K562 (cell line): ENCODE results near the gene TMEM53. TPM values are rescaled to one million over a fixed set of nuclear protein-coding genes. Genes with fewer than 3 reads are reported as not detected.
A peak's percentile ranks its signal among the peaks of the same experiment; 100 is the strongest.

Experiments
- ATAC-seq: fragments of 200-7000 bp; cut with Tn5 transposase; 3 replicates; pipeline ENCODE4 v1.9.1; 2020; ENCODE audit warnings: moderate library complexity
- BruUV-seq: library from RNA; stranded (reverse); fragments of 400-500 nt; replicated peaks from 2 replicates; lab custom pipeline; 2021; lab: Mats Ljungman, UMichigan
- CTCF ChIA-PET: fragments of 300-600 bp; formaldehyde crosslinking; extraction: SDS; loops from one replicate; lab custom pipeline; 2021; ENCODE audit warnings: low intra/inter-chr PET ratio; lab: Yijun Ruan, JAX
- POLR2A ChIA-PET: fragments of 300-600, 350-650 bp; sonication (Branson Sonifier 250); formaldehyde crosslinking; extraction: SDS; loops from one replicate; lab custom pipeline; 2021; ENCODE audit warnings: antibody characterized with exemption, inconsistent platforms; lab: Yijun Ruan, JAX
- DNase-seq, 4 experiments: peaks; one replicate each; pipeline versions ENCODE4 v3.0.0 to v3.0.0-alpha.2; 2011 to 2018; ENCODE audit warnings: low spot score in 3 of 4, mixed read lengths in 3 of 4; ENCODE audit errors: extremely low read depth in 1 of 4
- FAIRE-seq: peaks from 2 replicates; lab custom pipeline; 2011; peaks lifted over from hg19 to GRCh38; lab: Jason Lieb, UNC
- H2AFZ ChIP-seq: 2 replicates; pipeline ENCODE4 v1.6.0; 2011; ENCODE audit warnings: low read depth, low read length, control low read depth, inconsistent platforms
- H3K27ac ChIP-seq: fragments of 200-600 bp; 3 replicates; pipeline ENCODE4 v1.8.0; 2011; ENCODE audit warnings: low read depth, mild to moderate bottlenecking, control low read depth, inconsistent platforms, low read length, moderate library complexity, mixed read lengths; ENCODE audit errors: extremely low read depth
- H3K27me3 ChIP-seq, 2 experiments: fragments of 300-600 bp in 1 of 2; 2 replicates in 1 of 2; 3 replicates in 1 of 2; pipeline versions ENCODE4 v1.6.0 to v1.8.0; 2011; ENCODE audit warnings: inconsistent platforms in 2 of 2, low read length in 2 of 2, mild to moderate bottlenecking in 1 of 2, mixed read lengths in 1 of 2, moderate library complexity in 1 of 2; ENCODE audit not compliant: control insufficient read depth in 2 of 2, insufficient read depth in 2 of 2
- H3K36me3 ChIP-seq: fragments of 300-600 bp; 3 replicates; pipeline ENCODE4 v1.8.0; 2011; ENCODE audit warnings: mild to moderate bottlenecking, low read length, inconsistent platforms; ENCODE audit not compliant: control insufficient read depth, insufficient read depth
- H3K4me1 ChIP-seq, 2 experiments: fragments of 200-600 bp in 1 of 2; replicated peaks in 1 of 2; 2 replicates in 1 of 2; 3 replicates in 1 of 2; pipeline versions ENCODE4 v1.5.1 to v1.8.0; 2011; ENCODE audit warnings: inconsistent platforms in 2 of 2, low read length in 2 of 2, mild to moderate bottlenecking in 1 of 2, mixed read lengths in 1 of 2, moderate library complexity in 1 of 2; ENCODE audit not compliant: control insufficient read depth in 2 of 2, insufficient read depth in 2 of 2
- H3K4me2 ChIP-seq: 2 replicates; pipeline ENCODE4 v1.6.1; 2011; ENCODE audit warnings: low read length, control low read depth, inconsistent platforms, mixed read lengths; ENCODE audit not compliant: insufficient read depth
- H3K4me3 ChIP-seq: fragments of 200-600 bp; sonication (generic), shearing (Covaris generic); 2 replicates; pipeline ENCODE4 v1.5.1; 2016; ENCODE audit warnings: control low read depth, inconsistent platforms
- H3K79me2 ChIP-seq: fragments of 200-600 bp; 3 replicates; pipeline ENCODE4 v1.8.0; 2011; ENCODE audit warnings: low read length, inconsistent platforms; ENCODE audit not compliant: control insufficient read depth, insufficient read depth
- H3K9ac ChIP-seq, 2 experiments: 2 replicates each; pipeline versions ENCODE4 v1.6.0 to v1.6.1; 2011; ENCODE audit warnings: low read depth in 2 of 2, low read length in 2 of 2, control low read depth in 1 of 2, inconsistent platforms in 1 of 2, mild to moderate bottlenecking in 1 of 2, mixed read lengths in 1 of 2; ENCODE audit not compliant: insufficient read depth in 1 of 2
- H3K9me1 ChIP-seq: one replicate; pipeline ENCODE4 v1.6.0; 2011; ENCODE audit warnings: inconsistent platforms, mild to moderate bottlenecking, low read length, moderate library complexity; ENCODE audit not compliant: control insufficient read depth, insufficient read depth
- H3K9me3 ChIP-seq: replicated peaks from 2 replicates; pipeline ENCODE4 v1.5.1; 2011; ENCODE audit warnings: low read depth, low read length, inconsistent platforms; ENCODE audit not compliant: control insufficient read depth, insufficient read depth
- H4K20me1 ChIP-seq: replicated peaks from 2 replicates; pipeline ENCODE4 v1.6.1; 2011; ENCODE audit warnings: low read length, inconsistent platforms, mixed read lengths; ENCODE audit not compliant: control insufficient read depth, insufficient read depth
- ATF2 ChIP-seq: sonication (generic); formaldehyde crosslinking; IDR thresholded peaks from 2 replicates; pipeline ENCODE4 v1.8.1; 2022; ENCODE audit warnings: missing genetic modification reagents
- ATF7 ChIP-seq: fragments of 450-650 bp; IDR thresholded peaks from 2 replicates; pipeline ENCODE4 v1.7.1; 2014; ENCODE audit warnings: mild to moderate bottlenecking, moderate library complexity
- CTBP1 ChIP-seq: fragments of 450-650 bp; IDR thresholded peaks from 2 replicates; pipeline ENCODE4 v1.6.1; 2016; ENCODE audit warnings: borderline replicate concordance
- ELK3 ChIP-seq: fragments of 450-650 bp; formaldehyde crosslinking; IDR thresholded peaks from 2 replicates; pipeline ENCODE4 v1.4.0; 2020; ENCODE audit warnings: mild to moderate bottlenecking
- HOMEZ ChIP-seq: fragments of 250-450 bp; sonication (Bioruptor Pico); IDR thresholded peaks from 2 replicates; pipeline ENCODE4 v1.4.0; 2020; ENCODE audit warnings: mild to moderate bottlenecking, moderate library complexity
- KLF16 ChIP-seq: IDR thresholded peaks from 2 replicates; pipeline ENCODE4 v1.6.1; 2016; ENCODE audit warnings: antibody characterized with exemption
- MECOM ChIP-seq: fragments of 250-450 bp; sonication (Bioruptor Pico); IDR thresholded peaks from 2 replicates; pipeline ENCODE4 v1.8.0; 2022; ENCODE audit warnings: inconsistent platforms
- MEF2A ChIP-seq: IDR thresholded peaks from 2 replicates; pipeline ENCODE4 v1.6.1; 2011; ENCODE audit warnings: low read depth, mild to moderate bottlenecking, low read length, moderate library complexity; ENCODE audit not compliant: control insufficient read depth
- NCOR1 ChIP-seq: fragments of 450-650 bp; IDR thresholded peaks from 2 replicates; pipeline ENCODE4 v1.6.1; 2016; ENCODE audit warnings: mild to moderate bottlenecking, moderate library complexity
- TAL1 ChIP-seq: fragments of 450-650 bp; IDR thresholded peaks from 2 replicates; pipeline ENCODE4 v1.6.1; 2016; ENCODE audit warnings: mild to moderate bottlenecking
- TFAM ChIP-seq: fragments of 250-450 bp; sonication (Bioruptor Pico); conservative IDR thresholded peaks from 2 replicates; pipeline ENCODE4 v1.5.0; 2021; ENCODE audit warnings: mild to moderate bottlenecking, moderate library complexity
- TRIM28 ChIP-seq: fragments of 450-650 bp; IDR thresholded peaks from 2 replicates; pipeline ENCODE4 v1.6.1; 2017
- YBX1 ChIP-seq: fragments of 450-650 bp; IDR thresholded peaks from 2 replicates; pipeline ENCODE4 v1.7.1; 2016; ENCODE audit warnings: mild to moderate bottlenecking
- ZKSCAN8 ChIP-seq: fragments of 200-800 bp; sonication (Bioruptor generic); IDR thresholded peaks from 2 replicates; pipeline ENCODE4 v1.6.1; 2016; ENCODE audit warnings: missing genetic modification characterization, missing compliant biosample characterization
- ZNF280B ChIP-seq: fragments of 250-450 bp; sonication (Bioruptor Pico); IDR thresholded peaks from 2 replicates; pipeline ENCODE4 v1.5.1; 2021; ENCODE audit warnings: mild to moderate bottlenecking
- ZNF41 ChIP-seq: fragments of 250-450 bp; sonication (Bioruptor Pico); conservative IDR thresholded peaks from 2 replicates; pipeline ENCODE4 v1.4.0; 2020; ENCODE audit warnings: mild to moderate bottlenecking
- ZNF707 ChIP-seq: fragments of 250-450 bp; sonication (Bioruptor Pico); conservative IDR thresholded peaks from 2 replicates; pipeline ENCODE4 v1.8.0; 2022; ENCODE audit warnings: inconsistent platforms, mild to moderate bottlenecking, moderate library complexity
- ZNF75A ChIP-seq: fragments of 450-650 bp; formaldehyde crosslinking; IDR thresholded peaks from 2 replicates; pipeline ENCODE4 v1.4.0; 2020; ENCODE audit warnings: mild to moderate bottlenecking
- WGBS: fragments of 100-300 bp; shearing (Covaris generic); methylation state at CpG from one replicate; pipeline ENCODE4 v1.1.6; 2016; ENCODE audit warnings: low coverage, mixed read lengths; ENCODE audit not compliant: insufficient coverage; ENCODE audit errors: missing lambda C conversion rate; 5-methylcytosine and 5-hydroxymethylcytosine counted together
- in situ Hi-C: fragments of 300-500 bp; cut with MboI; formaldehyde crosslinking; loops from 4 replicates; pipeline ENCODE4 v1.15.0; 2018; ENCODE audit warnings: inconsistent platforms, mixed read lengths
- intact Hi-C: fragments of 100-400 bp; cut with micrococcal nuclease; formaldehyde crosslinking; loops from 2 replicates; pipeline ENCODE4 v1.14.2; 2022
- polyA plus RNA-seq, 8 experiments: library from polyadenylated mRNA; depleted of rRNA in 4 of 8; stranded (reverse) in 5 of 8; unstranded in 3 of 8; fragments of >200 nt; fragmentation: Nextera tagmentation in 2 of 8; fragmentation: Illumina TruSeq in 1 of 8; extraction: Ambion mirVana in 2 of 8; extraction: Trizol in 1 of 8; gene quantifications; 2 replicates each; pipeline versions ENCODE4 v1.2.1 to v1.2.3, GENCODE V29; 2011 to 2014; ENCODE audit warnings: inconsistent platforms in 1 of 8, missing spikeins in 1 of 8
- total RNA-seq, 7 experiments: library from RNA; depleted of rRNA in 6 of 7; stranded (reverse); fragments of >200 nt in 6 of 7; fragmentation: Illumina TruSeq in 2 of 7; extraction: Trizol in 2 of 7; gene quantifications; 2 replicates each; pipeline versions ENCODE4 v1.2.1 to v1.2.3, GENCODE V29; 2011 to 2021; ENCODE audit warnings: low replicate concordance in 1 of 7

The TMEM53 gene
- total and polyA plus RNA-seq, 9 of the 15 experiments (the other 6 are each of a cell fraction or from before 2014, with no cell fraction given) = 0.23 to 3.7 (median 2.0) TPM

GRCh38 chr1:44693900-44694299 is 19.6 kb upstream of the TMEM53 start:
- H3K4me3 ChIP-seq = no peak overlapping the region
- no peak overlapping the region for H3K4me2 ChIP-seq
- DNase-seq (no peak), ATAC-seq (peak; percentile 35; the same call in 2 of the 3 replicates), FAIRE-seq (no peak)
- no TSS peak for BruUV-seq
- no peaks in the 10 kb centered on the region; a peak in 1 of 5 replicates for H3K4me1 ChIP-seq
- no peaks in the 10 kb centered on the region for H3K36me3 ChIP-seq
- H3K27ac ChIP-seq = no peak overlapping the region
- POLR2A ChIA-PET = interaction anchor here (0.8 to 3.7 kb wide), 2 partner anchors 27 to 319 kb away, joined by 3 to 28 read pairs; no protein-coding TSS in a partner anchor
- CTCF ChIA-PET = no interaction called here
- WGBS = 15% methylated on average over 3 of the region's 3 CpGs
- H2AFZ ChIP-seq = no peak overlapping the region
- intact Hi-C loops (no loop called here), in situ Hi-C loops (no loop called here)
- no peaks in the 10 kb centered on the region for H3K9me3 ChIP-seq
- H3K9ac ChIP-seq = no peak overlapping the region
- no peaks in the 10 kb centered on the region for H3K79me2 ChIP-seq
- no peaks in the 10 kb centered on the region for H4K20me1 ChIP-seq
- H3K27me3 ChIP-seq = peaks cover 24 to 32% of the 10 kb centered on the region in 2 experiments
- no peaks in the 10 kb centered on the region for H3K9me1 ChIP-seq
- TF ChIP-seq ELK3 (no peak), KLF16 (no peak), ZNF707 (no peak), YBX1 (no peak), ZNF41 (CRISPR knock-in tag) (no peak), TFAM (CRISPR knock-in tag) (no peak), ZNF280B (CRISPR knock-in tag) (no peak), CTBP1 (no peak), ATF7 (peak; percentile 87; the same call in 1 of the 2 replicates), MEF2A (no peak), ATF2 (CRISPR knock-in tag) (no peak), ZKSCAN8 (CRISPR knock-in tag) (peak; percentile 87), MECOM (CRISPR knock-in tag) (no peak), TAL1 (no peak), TRIM28 (no peak), HOMEZ (CRISPR knock-in tag) (no peak), ZNF75A (CRISPR knock-in tag) (no peak), NCOR1 (no peak)
